ENCODE data around the gene MCRS1.

The MCRS1 gene

GRCh38 chr12:49598527-49598926 is 30.6 kb upstream of the MCRS1 start:
- no peak for DNase-seq

DNA sequence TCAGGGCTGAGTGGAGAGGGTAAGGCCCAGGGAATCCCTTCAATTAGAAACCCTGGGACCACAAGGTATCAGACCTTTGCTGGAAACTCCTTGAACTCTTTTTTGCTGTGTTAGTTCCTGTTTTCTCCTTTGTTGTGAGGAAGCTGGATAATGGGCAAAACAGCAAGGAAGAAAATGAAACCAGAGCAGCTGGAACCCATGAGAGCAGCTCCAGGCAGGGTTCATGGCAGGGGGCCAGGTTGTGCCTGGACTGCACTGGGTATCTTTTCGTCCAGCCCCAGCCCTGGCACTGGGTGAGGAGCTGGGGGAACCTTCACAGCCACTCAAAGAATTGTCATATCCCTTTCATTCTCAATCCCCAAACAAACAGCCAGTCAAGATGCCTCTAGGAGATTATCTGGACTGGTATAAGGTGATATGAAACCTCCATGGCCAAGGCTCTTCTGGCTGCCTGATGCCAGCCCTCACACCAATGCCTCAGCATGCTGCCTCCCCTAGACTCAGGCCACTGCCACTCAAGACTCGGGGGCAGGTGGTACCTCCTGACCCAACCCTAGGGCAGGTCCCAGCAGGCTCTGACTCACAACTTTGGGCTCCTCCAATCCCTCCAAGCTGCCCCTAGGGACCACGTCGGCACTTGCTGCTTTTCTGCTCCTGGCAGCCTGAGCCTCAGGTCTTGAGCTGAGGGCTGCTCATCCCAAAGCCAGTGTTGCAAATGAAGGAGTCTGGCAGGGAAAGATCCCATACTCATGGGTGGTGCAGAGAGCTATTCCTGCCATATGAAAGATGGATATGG is 21.0 kb upstream of the MCRS1 start:
- H3K23ac ChIP-seq (ENCODE audit: low read length): no peak overlapping the region
- no peak overlapping the region for H3K4ac ChIP-seq (ENCODE audit: low read depth, low read length)
- no peak overlapping the region for H2BK5ac ChIP-seq (ENCODE audit: low read length)
- H3K36me3 ChIP-seq (ENCODE audit: control insufficient read depth, insufficient read depth, low read length): no peaks in the 10 kb centered on the region
- H3K4me3 ChIP-seq (ENCODE audit: low read length): no peak overlapping the region
- H3K4me1 ChIP-seq (ENCODE audit: control insufficient read depth, low read depth, low read length): no peaks in the 10 kb centered on the region
- no peaks in the 10 kb centered on the region for H3K79me1 ChIP-seq (ENCODE audit: low read length)
- no CpG with 5 or more reads among the region's 4 CpGs for WGBS (ENCODE audit: extremely low coverage, insufficient coverage, low lambda C conversion rate)
- H3K4me2 ChIP-seq (ENCODE audit: low read length): no peak overlapping the region
- no peak for DNase-seq
- H3K27me3 ChIP-seq (ENCODE audit: insufficient read depth, low read length, poor library complexity): no peaks in the 10 kb centered on the region
- H3K9ac ChIP-seq (ENCODE audit: low read length): no peak overlapping the region
- H3K27ac ChIP-seq (ENCODE audit: low read depth, low read length): no peak overlapping the region
- no peak overlapping the region for H4K5ac ChIP-seq (ENCODE audit: low read length)
- H2BK120ac ChIP-seq (ENCODE audit: low read depth, low read length): no peak overlapping the region
- H2AK5ac ChIP-seq (ENCODE audit: low read length): no peak overlapping the region
- H3K56ac ChIP-seq (ENCODE audit: low read length): no peak overlapping the region
- H3K18ac ChIP-seq (ENCODE audit: low read length): no peak overlapping the region
- H3K79me2 ChIP-seq (ENCODE audit: control insufficient read depth, insufficient read depth, low read length): no peaks in the 10 kb centered on the region
- H4K8ac ChIP-seq (ENCODE audit: low read depth, low read length): no peak overlapping the region
- H2BK15ac ChIP-seq (replicated peaks; ENCODE audit: low read depth): no peak overlapping the region

More at GRCh38 chr12:49598527-49598926, 30.6 kb upstream of the MCRS1 start:
- Histone ChIP-seq H3K23ac (ENCODE audit: low read length) (no peak overlapping the region), H2BK5ac (ENCODE audit: low read length) (no peak overlapping the region), H3K36me3 (ENCODE audit: control insufficient read depth, insufficient read depth, low read length) (no peaks in the 10 kb centered on the region), H3K56ac (ENCODE audit: low read length) (no peak overlapping the region), H4K8ac (ENCODE audit: low read depth, low read length) (no peak overlapping the region), H3K4me3 (ENCODE audit: low read length) (no peak overlapping the region), H3K4me2 (ENCODE audit: low read length) (no peak overlapping the region), H3K27me3 (ENCODE audit: insufficient read depth, low read length, poor library complexity) (no peaks in the 10 kb centered on the region), H3K79me1 (ENCODE audit: low read length) (no peaks in the 10 kb centered on the region), H3K79me2 (ENCODE audit: control insufficient read depth, insufficient read depth, low read length) (no peaks in the 10 kb centered on the region), H3K27ac (ENCODE audit: low read depth, low read length) (no peak overlapping the region), H2BK15ac (replicated peaks; ENCODE audit: low read depth) (no peak overlapping the region), H3K4me1 (ENCODE audit: control insufficient read depth, low read depth, low read length) (no peaks in the 10 kb centered on the region), H2AK5ac (ENCODE audit: low read length) (no peak overlapping the region), H3K9ac (ENCODE audit: low read length) (no peak overlapping the region), H3K4ac (ENCODE audit: low read depth, low read length) (no peak overlapping the region), H3K18ac (ENCODE audit: low read length) (no peak overlapping the region), H2BK120ac (ENCODE audit: low read depth, low read length) (no peak overlapping the region), H4K5ac (ENCODE audit: low read length) (no peak overlapping the region)
- no CpG with 5 or more reads among the region's 10 CpGs for WGBS (ENCODE audit: extremely low coverage, insufficient coverage, low lambda C conversion rate)

DNA sequence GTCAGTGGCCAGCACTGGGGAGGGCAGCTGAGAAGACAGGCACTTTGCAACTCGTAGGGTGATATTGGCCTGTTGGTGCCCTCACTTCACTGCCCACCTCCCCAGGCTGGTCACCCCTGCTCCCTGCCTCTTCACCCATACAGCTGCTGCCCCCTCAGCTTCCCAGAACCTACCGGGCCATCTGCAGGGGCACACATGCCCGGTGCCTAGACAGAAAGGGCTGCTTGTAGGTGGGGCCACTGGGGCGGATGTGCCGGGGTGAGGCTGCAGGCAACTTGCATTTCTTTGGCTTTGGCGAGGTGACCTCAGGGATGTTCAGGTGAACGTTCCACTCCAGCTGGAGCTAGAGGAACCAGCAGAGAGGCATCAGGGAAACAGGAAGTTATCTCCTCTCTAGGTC is 20.3 kb upstream of the MCRS1 start:
- Histone ChIP-seq H3K4me3 (ENCODE audit: low read length) (no peak overlapping the region), H4K8ac (ENCODE audit: low read depth, low read length) (no peak overlapping the region), H3K18ac (ENCODE audit: low read length) (no peak overlapping the region), H2BK15ac (replicated peaks; ENCODE audit: low read depth) (no peak overlapping the region), H4K5ac (ENCODE audit: low read length) (no peak overlapping the region), H2AK5ac (ENCODE audit: low read length) (no peak overlapping the region), H3K4me2 (ENCODE audit: low read length) (no peak overlapping the region), H2BK5ac (ENCODE audit: low read length) (no peak overlapping the region), H3K56ac (ENCODE audit: low read length) (no peak overlapping the region), H3K27me3 (ENCODE audit: insufficient read depth, low read length, poor library complexity) (no peaks in the 10 kb centered on the region), H3K36me3 (ENCODE audit: control insufficient read depth, insufficient read depth, low read length) (no peaks in the 10 kb centered on the region), H3K79me2 (ENCODE audit: control insufficient read depth, insufficient read depth, low read length) (no peaks in the 10 kb centered on the region), H3K27ac (ENCODE audit: low read depth, low read length) (no peak overlapping the region), H3K4me1 (ENCODE audit: control insufficient read depth, low read depth, low read length) (no peaks in the 10 kb centered on the region), H3K4ac (ENCODE audit: low read depth, low read length) (no peak overlapping the region), H2BK120ac (ENCODE audit: low read depth, low read length) (no peak overlapping the region), H3K79me1 (ENCODE audit: low read length) (no peaks in the 10 kb centered on the region), H3K23ac (ENCODE audit: low read length) (no peak overlapping the region), H3K9ac (ENCODE audit: low read length) (no peak overlapping the region)
- DNase-seq: no peak
- WGBS (ENCODE audit: extremely low coverage, insufficient coverage, low lambda C conversion rate): no CpG with 5 or more reads among the region's 7 CpGs

DNA sequence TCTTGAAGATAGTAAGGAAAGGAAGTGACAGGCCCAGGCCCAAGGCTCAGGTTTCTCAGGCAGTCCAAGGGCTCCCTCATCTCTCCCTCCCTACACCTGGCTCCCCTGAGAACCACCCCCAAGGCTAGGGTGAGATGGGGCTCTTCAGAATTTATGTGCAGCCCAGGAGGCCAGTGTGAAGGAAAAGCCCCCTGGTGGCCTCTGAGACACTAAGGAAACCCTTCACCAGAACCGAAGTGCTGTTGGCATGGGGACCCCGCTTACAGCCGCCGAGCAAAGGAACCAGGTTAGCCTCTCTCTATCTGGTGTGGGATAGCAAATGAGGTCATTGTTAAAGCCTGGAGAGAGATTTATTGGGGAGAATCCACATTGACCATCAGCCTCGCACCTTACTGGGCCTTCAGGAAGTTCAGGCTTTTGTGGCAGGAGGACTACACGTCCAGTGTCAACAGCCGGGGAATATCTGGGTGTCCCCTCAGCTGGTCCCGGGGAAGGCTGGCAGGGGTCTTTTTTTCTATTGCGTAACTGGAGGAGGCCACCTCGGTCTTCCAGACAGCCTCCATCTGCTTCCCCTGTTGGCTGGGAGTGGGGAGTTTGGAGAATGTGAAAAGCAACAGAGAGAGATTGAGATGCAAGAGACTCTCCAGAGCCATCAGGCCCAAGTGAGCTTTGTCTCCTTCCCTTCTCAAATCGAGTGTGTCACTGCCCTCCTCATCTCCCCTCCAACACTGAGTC is 19.4 kb upstream of the MCRS1 start:
- no peak overlapping the region for H3K9ac ChIP-seq (ENCODE audit: low read length)
- peak; percentile 25 for DNase-seq
- no peak overlapping the region for H2BK120ac ChIP-seq (ENCODE audit: low read depth, low read length)
- H3K4me2 ChIP-seq (ENCODE audit: low read length): no peak overlapping the region
- no peak overlapping the region for H3K18ac ChIP-seq (ENCODE audit: low read length)
- H3K79me1 ChIP-seq (ENCODE audit: low read length): no peaks in the 10 kb centered on the region
- H3K56ac ChIP-seq (ENCODE audit: low read length): no peak overlapping the region
- H3K4ac ChIP-seq (ENCODE audit: low read depth, low read length): no peak overlapping the region
- H4K8ac ChIP-seq (ENCODE audit: low read depth, low read length): no peak overlapping the region
- no peaks in the 10 kb centered on the region for H3K4me1 ChIP-seq (ENCODE audit: control insufficient read depth, low read depth, low read length)
- no peaks in the 10 kb centered on the region for H3K36me3 ChIP-seq (ENCODE audit: control insufficient read depth, insufficient read depth, low read length)
- H3K4me3 ChIP-seq (ENCODE audit: low read length): no peak overlapping the region
- H4K5ac ChIP-seq (ENCODE audit: low read length): no peak overlapping the region
- H2BK5ac ChIP-seq (ENCODE audit: low read length): no peak overlapping the region
- no peaks in the 10 kb centered on the region for H3K27me3 ChIP-seq (ENCODE audit: insufficient read depth, low read length, poor library complexity)
- no peak overlapping the region for H2BK15ac ChIP-seq (replicated peaks; ENCODE audit: low read depth)
- WGBS (ENCODE audit: extremely low coverage, insufficient coverage, low lambda C conversion rate): no CpG with 5 or more reads among the region's 11 CpGs
- no peak overlapping the region for H3K27ac ChIP-seq (ENCODE audit: low read depth, low read length)
- H2AK5ac ChIP-seq (ENCODE audit: low read length): no peak overlapping the region
- H3K79me2 ChIP-seq (ENCODE audit: control insufficient read depth, insufficient read depth, low read length): no peaks in the 10 kb centered on the region
- no peak overlapping the region for H3K23ac ChIP-seq (ENCODE audit: low read length)

DNA sequence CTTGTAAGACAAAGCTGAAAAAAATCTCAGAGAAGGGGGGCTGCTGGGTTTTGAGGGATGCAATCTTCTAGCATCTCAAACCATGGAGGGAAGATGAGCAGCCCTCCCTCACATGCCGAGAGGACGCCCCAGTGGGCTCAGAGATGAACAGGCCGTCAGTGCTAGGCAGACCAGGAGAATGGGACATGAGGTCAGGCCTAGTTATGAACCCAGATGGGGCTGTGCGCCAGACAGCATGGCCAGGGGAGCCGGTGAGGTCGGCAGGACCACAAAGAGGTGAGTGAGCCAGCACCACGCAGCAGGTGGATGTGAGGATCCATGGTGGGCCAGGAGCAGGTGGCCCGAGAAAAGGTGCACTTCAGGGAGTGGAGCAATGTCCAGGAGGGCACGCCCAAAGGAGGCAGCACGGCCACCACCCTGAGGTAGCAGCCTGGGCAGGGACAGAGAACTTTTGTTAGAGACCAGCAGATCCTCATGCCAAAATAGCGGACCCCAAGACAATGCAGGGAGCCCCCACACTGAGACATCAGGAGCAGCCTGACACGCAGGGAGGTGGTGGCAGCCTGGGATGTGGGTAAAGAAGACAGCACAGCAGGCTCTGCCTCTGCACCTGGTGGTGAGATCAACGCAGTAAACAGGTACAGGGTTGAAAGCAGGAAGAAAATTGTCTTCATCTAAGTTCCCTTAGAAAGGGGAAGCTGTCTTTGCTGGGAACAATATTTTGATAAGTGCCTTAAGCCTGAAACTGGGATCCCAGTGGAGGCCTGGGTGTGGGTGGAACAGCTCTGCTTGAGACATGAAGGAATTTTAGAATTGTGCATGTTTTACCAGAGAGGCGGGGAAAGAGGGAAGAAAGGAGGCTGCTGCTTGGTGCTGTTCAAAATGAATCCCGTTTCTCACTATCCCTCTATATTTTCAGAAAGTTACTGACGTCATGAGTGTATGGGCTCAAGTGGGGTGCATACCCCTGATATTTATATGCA is 17.8 kb upstream of the MCRS1 start:
- no peak overlapping the region for H2AK5ac ChIP-seq (ENCODE audit: low read length)
- H3K23ac ChIP-seq (ENCODE audit: low read length): no peak overlapping the region
- no peak overlapping the region for H3K56ac ChIP-seq (ENCODE audit: low read length)
- no peak overlapping the region for H4K8ac ChIP-seq (ENCODE audit: low read depth, low read length)
- no peak overlapping the region for H2BK15ac ChIP-seq (replicated peaks; ENCODE audit: low read depth)
- H2BK5ac ChIP-seq (ENCODE audit: low read length): no peak overlapping the region
- H3K36me3 ChIP-seq (ENCODE audit: control insufficient read depth, insufficient read depth, low read length): no peaks in the 10 kb centered on the region
- no peaks in the 10 kb centered on the region for H3K27me3 ChIP-seq (ENCODE audit: insufficient read depth, low read length, poor library complexity)
- H3K9ac ChIP-seq (ENCODE audit: low read length): no peak overlapping the region
- H3K4me1 ChIP-seq (ENCODE audit: control insufficient read depth, low read depth, low read length): no peaks in the 10 kb centered on the region
- no CpG with 5 or more reads among the region's 16 CpGs for WGBS (ENCODE audit: extremely low coverage, insufficient coverage, low lambda C conversion rate)
- no peak overlapping the region for H3K4me2 ChIP-seq (ENCODE audit: low read length)
- no peak overlapping the region for H4K5ac ChIP-seq (ENCODE audit: low read length)
- H3K79me1 ChIP-seq (ENCODE audit: low read length): peaks cover 2% of the 10 kb centered on the region
- no peak overlapping the region for H3K4me3 ChIP-seq (ENCODE audit: low read length)
- no peak overlapping the region for H2BK120ac ChIP-seq (ENCODE audit: low read depth, low read length)
- H3K79me2 ChIP-seq (ENCODE audit: control insufficient read depth, insufficient read depth, low read length): no peaks in the 10 kb centered on the region
- no peak overlapping the region for H3K18ac ChIP-seq (ENCODE audit: low read length)
- H3K27ac ChIP-seq (ENCODE audit: low read depth, low read length): no peak overlapping the region
- DNase-seq: no peak
- no peak overlapping the region for H3K4ac ChIP-seq (ENCODE audit: low read depth, low read length)

Measured in mesendoderm (in vitro differentiated cells).